Liver (tissue), 3 donors: ENCODE measurements around the gene FRMD4A.

ENCODE experiments used
- FOXA1 ChIP-seq: IDR thresholded peaks from 2 replicates; pipeline ENCODE4 v1.6.1; 2016; ENCODE audit warnings: antibody characterized with exemption
- GABPA ChIP-seq, 2 donors: IDR thresholded peaks in 1 of 2; conservative IDR thresholded peaks in 1 of 2; 2 replicates each; pipeline ENCODE4 v1.6.1; 2016; ENCODE audit warnings: antibody characterized with exemption in 2 of 2, mild to moderate bottlenecking in 1 of 2, moderate library complexity in 1 of 2
- SP1 ChIP-seq: IDR thresholded peaks from 2 replicates; pipeline ENCODE4 v1.6.1; 2018; ENCODE audit warnings: antibody characterized with exemption, mild to moderate bottlenecking
- YY1 ChIP-seq: IDR thresholded peaks from 2 replicates; pipeline ENCODE4 v1.6.1; 2016; ENCODE audit warnings: antibody characterized with exemption, mild to moderate bottlenecking
- TF ChIP-seq, protein P1 (sequence below): fragments of 150-350 bp; IDR thresholded peaks from 2 replicates; pipeline ENCODE4 v1.5.1; 2017; ENCODE audit warnings: improper control_type of control experiment, low read depth, low read length; ENCODE audit not compliant: missing input control
- TF ChIP-seq, protein P2 (sequence below): IDR thresholded peaks from 2 replicates; pipeline ENCODE4 v1.6.1; 2016; ENCODE audit warnings: antibody characterized with exemption
- TF ChIP-seq, protein P3 (sequence below): IDR thresholded peaks from 2 replicates; pipeline ENCODE4 v1.6.1; 2016; ENCODE audit warnings: antibody characterized with exemption, mild to moderate bottlenecking
- donor health status: healthy.
- donor health status: healthy.

DNA sequence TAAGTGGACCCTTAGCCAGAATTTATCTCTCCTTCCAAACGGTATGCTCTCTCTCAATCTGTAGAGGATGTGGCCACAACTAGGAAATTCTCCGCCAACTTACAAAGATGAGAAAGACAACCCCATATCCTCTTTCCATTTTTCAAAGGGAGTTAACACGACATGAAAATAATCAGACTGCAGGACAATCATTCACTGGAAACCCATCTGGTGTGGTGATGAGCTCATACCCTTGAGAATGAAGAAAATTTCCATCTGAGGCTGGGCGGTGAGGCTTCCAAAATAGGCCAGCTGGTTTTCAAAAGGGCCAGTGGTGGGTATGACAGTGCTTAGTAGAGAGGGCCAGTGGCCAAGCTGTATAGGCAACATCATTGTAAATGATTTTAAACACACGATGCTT is 369.6 kb downstream of the FRMD4A start:
- TF ChIP-seq, protein P1, sequence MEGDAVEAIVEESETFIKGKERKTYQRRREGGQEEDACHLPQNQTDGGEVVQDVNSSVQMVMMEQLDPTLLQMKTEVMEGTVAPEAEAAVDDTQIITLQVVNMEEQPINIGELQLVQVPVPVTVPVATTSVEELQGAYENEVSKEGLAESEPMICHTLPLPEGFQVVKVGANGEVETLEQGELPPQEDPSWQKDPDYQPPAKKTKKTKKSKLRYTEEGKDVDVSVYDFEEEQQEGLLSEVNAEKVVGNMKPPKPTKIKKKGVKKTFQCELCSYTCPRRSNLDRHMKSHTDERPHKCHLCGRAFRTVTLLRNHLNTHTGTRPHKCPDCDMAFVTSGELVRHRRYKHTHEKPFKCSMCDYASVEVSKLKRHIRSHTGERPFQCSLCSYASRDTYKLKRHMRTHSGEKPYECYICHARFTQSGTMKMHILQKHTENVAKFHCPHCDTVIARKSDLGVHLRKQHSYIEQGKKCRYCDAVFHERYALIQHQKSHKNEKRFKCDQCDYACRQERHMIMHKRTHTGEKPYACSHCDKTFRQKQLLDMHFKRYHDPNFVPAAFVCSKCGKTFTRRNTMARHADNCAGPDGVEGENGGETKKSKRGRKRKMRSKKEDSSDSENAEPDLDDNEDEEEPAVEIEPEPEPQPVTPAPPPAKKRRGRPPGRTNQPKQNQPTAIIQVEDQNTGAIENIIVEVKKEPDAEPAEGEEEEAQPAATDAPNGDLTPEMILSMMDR, result no peak
- TF ChIP-seq GABPA (IDR thresholded peaks at IDR 0.05 in 1 of 2, conservative IDR thresholded peaks at IDR 0.05 in 1 of 2) (no peak), SP1 (no peak), YY1 (no peak), FOXA1 (no peak)
- TF ChIP-seq, protein P2, sequence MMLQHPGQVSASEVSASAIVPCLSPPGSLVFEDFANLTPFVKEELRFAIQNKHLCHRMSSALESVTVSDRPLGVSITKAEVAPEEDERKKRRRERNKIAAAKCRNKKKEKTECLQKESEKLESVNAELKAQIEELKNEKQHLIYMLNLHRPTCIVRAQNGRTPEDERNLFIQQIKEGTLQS, result no peak
- TF ChIP-seq, protein P3, sequence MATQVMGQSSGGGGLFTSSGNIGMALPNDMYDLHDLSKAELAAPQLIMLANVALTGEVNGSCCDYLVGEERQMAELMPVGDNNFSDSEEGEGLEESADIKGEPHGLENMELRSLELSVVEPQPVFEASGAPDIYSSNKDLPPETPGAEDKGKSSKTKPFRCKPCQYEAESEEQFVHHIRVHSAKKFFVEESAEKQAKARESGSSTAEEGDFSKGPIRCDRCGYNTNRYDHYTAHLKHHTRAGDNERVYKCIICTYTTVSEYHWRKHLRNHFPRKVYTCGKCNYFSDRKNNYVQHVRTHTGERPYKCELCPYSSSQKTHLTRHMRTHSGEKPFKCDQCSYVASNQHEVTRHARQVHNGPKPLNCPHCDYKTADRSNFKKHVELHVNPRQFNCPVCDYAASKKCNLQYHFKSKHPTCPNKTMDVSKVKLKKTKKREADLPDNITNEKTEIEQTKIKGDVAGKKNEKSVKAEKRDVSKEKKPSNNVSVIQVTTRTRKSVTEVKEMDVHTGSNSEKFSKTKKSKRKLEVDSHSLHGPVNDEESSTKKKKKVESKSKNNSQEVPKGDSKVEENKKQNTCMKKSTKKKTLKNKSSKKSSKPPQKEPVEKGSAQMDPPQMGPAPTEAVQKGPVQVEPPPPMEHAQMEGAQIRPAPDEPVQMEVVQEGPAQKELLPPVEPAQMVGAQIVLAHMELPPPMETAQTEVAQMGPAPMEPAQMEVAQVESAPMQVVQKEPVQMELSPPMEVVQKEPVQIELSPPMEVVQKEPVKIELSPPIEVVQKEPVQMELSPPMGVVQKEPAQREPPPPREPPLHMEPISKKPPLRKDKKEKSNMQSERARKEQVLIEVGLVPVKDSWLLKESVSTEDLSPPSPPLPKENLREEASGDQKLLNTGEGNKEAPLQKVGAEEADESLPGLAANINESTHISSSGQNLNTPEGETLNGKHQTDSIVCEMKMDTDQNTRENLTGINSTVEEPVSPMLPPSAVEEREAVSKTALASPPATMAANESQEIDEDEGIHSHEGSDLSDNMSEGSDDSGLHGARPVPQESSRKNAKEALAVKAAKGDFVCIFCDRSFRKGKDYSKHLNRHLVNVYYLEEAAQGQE, result no peak
